ENCODE data around the gene ABL1. TPM values are rescaled to one million over a fixed set of nuclear protein-coding genes. Genes with fewer than 3 reads are reported as not detected.

Gene ABL1
- polyA plus RNA-seq, 2 donors = 13.6 to 19.0 TPM

GRCh38 chr9:130878295-130878694 lies 43.2 kb downstream of the ABL1 start:
- WGBS, 2 donors = 91 to 93% methylated on average over 6 of the region's 6 CpGs

GRCh38 chr9:130879863-130880411 lies 44.9 kb downstream of the ABL1 start:
- Histone ChIP-seq H3K9me3 (ENCODE audit: control insufficient read depth in 2 of 2, insufficient read depth in 1 of 2, low read depth in 1 of 2, low read length in 1 of 2) (no peaks in the 10 kb centered on the region), H3K27ac (ENCODE audit: low read depth in 2 of 2, low read length in 1 of 2) (no peak overlapping the region), H3K27me3 (ENCODE audit: control insufficient read depth in 1 of 2, insufficient read depth in 2 of 2, low read length in 2 of 2) (no peaks in the 10 kb centered on the region), H3K4me3 (ENCODE audit: low read depth in 1 of 2, low read length in 2 of 2) (no peak overlapping the region), H3K36me3 (ENCODE audit: control insufficient read depth in 2 of 2, insufficient read depth in 2 of 2, low read length in 1 of 2) (peaks cover 14 to 28% of the 10 kb centered on the region in 2 donors), H3K4me1 (ENCODE audit: control insufficient read depth in 2 of 2, insufficient read depth in 2 of 2, low read length in 1 of 2) (no peaks in the 10 kb centered on the region)
- 90 to 91% methylated on average over 9 of the region's 9 CpGs for WGBS, 2 donors

More at GRCh38 chr9:130878295-130878694, 43.2 kb downstream of the ABL1 start:
- H3K4me1 ChIP-seq (ENCODE audit: control insufficient read depth in 2 of 2, insufficient read depth in 2 of 2, low read length in 1 of 2) = no peaks in the 10 kb centered on the region
- H3K36me3 ChIP-seq (ENCODE audit: control insufficient read depth in 2 of 2, insufficient read depth in 2 of 2, low read length in 1 of 2) = peaks cover 25 to 27% of the 10 kb centered on the region in 2 donors
- H3K9me3 ChIP-seq (ENCODE audit: control insufficient read depth in 2 of 2, insufficient read depth in 1 of 2, low read depth in 1 of 2, low read length in 1 of 2) = no peaks in the 10 kb centered on the region
- H3K27me3 ChIP-seq (ENCODE audit: control insufficient read depth in 1 of 2, insufficient read depth in 2 of 2, low read length in 2 of 2) = no peaks in the 10 kb centered on the region
- H3K27ac ChIP-seq (ENCODE audit: low read depth in 2 of 2, low read length in 1 of 2) = no peak overlapping the region
- H3K4me3 ChIP-seq (ENCODE audit: low read depth in 1 of 2, low read length in 2 of 2) = no peak overlapping the region

GRCh38 chr9:130880599-130881220 lies 45.7 kb downstream of the ABL1 start:
- no peak overlapping the region for H3K4me3 ChIP-seq (ENCODE audit: low read depth in 1 of 2, low read length in 2 of 2)
- no peaks in the 10 kb centered on the region for H3K9me3 ChIP-seq (ENCODE audit: control insufficient read depth in 2 of 2, insufficient read depth in 1 of 2, low read depth in 1 of 2, low read length in 1 of 2)
- WGBS, 2 donors = 88 to 94% methylated on average over 16 of the region's 16 CpGs
- peaks cover 13 to 33% of the 10 kb centered on the region in 2 donors for H3K36me3 ChIP-seq (ENCODE audit: control insufficient read depth in 2 of 2, insufficient read depth in 2 of 2, low read length in 1 of 2)
- no peak overlapping the region for H3K27ac ChIP-seq (ENCODE audit: low read depth in 2 of 2, low read length in 1 of 2)
- peaks cover 0 to 3% of the 10 kb centered on the region in 2 donors for H3K4me1 ChIP-seq (ENCODE audit: control insufficient read depth in 2 of 2, insufficient read depth in 2 of 2, low read length in 1 of 2)
- H3K27me3 ChIP-seq (ENCODE audit: control insufficient read depth in 1 of 2, insufficient read depth in 2 of 2, low read length in 2 of 2) = no peaks in the 10 kb centered on the region

- Histone ChIP-seq H3K4me1 (ENCODE audit: control insufficient read depth in 2 of 2, insufficient read depth in 2 of 2, low read length in 1 of 2) (peaks cover 0 to 3% of the 10 kb centered on the region in 2 donors), H3K27ac (ENCODE audit: low read depth in 2 of 2, low read length in 1 of 2) (no peak overlapping the region), H3K27me3 (ENCODE audit: control insufficient read depth in 1 of 2, insufficient read depth in 2 of 2, low read length in 2 of 2) (no peaks in the 10 kb centered on the region), H3K4me3 (ENCODE audit: low read depth in 1 of 2, low read length in 2 of 2) (no peak overlapping the region), H3K36me3 (ENCODE audit: control insufficient read depth in 2 of 2, insufficient read depth in 2 of 2, low read length in 1 of 2) (peaks cover 13 to 40% of the 10 kb centered on the region in 2 donors), H3K9me3 (ENCODE audit: control insufficient read depth in 2 of 2, insufficient read depth in 1 of 2, low read depth in 1 of 2, low read length in 1 of 2) (no peaks in the 10 kb centered on the region)
- 87 to 89% methylated on average over 6 of the region's 6 CpGs for WGBS, 2 donors
These were observed 46.5 kb downstream of the ABL1 start for GRCh38 chr9:130881516-130881915.

GRCh38 chr9:130882696-130883225 lies 47.7 kb downstream of the ABL1 start:
- Histone ChIP-seq H3K4me1 (ENCODE audit: control insufficient read depth in 2 of 2, insufficient read depth in 2 of 2, low read length in 1 of 2) (peaks cover 0 to 3% of the 10 kb centered on the region in 2 donors), H3K36me3 (ENCODE audit: control insufficient read depth in 2 of 2, insufficient read depth in 2 of 2, low read length in 1 of 2) (peaks cover 13 to 43% of the 10 kb centered on the region in 2 donors), H3K4me3 (ENCODE audit: low read depth in 1 of 2, low read length in 2 of 2) (no peak overlapping the region), H3K27ac (ENCODE audit: low read depth in 2 of 2, low read length in 1 of 2) (no peak overlapping the region), H3K9me3 (ENCODE audit: control insufficient read depth in 2 of 2, insufficient read depth in 1 of 2, low read depth in 1 of 2, low read length in 1 of 2) (no peaks in the 10 kb centered on the region), H3K27me3 (ENCODE audit: control insufficient read depth in 1 of 2, insufficient read depth in 2 of 2, low read length in 2 of 2) (no peaks in the 10 kb centered on the region)
- WGBS, 2 donors = 83 to 85% methylated on average over 15 of the region's 15 CpGs

GRCh38 chr9:130883479-130883878 lies 48.4 kb downstream of the ABL1 start:
- Histone ChIP-seq H3K4me1 (ENCODE audit: control insufficient read depth in 2 of 2, insufficient read depth in 2 of 2, low read length in 1 of 2) (peaks cover 0 to 3% of the 10 kb centered on the region in 2 donors), H3K27me3 (ENCODE audit: control insufficient read depth in 1 of 2, insufficient read depth in 2 of 2, low read length in 2 of 2) (no peaks in the 10 kb centered on the region), H3K36me3 (ENCODE audit: control insufficient read depth in 2 of 2, insufficient read depth in 2 of 2, low read length in 1 of 2) (peaks cover 16 to 50% of the 10 kb centered on the region in 2 donors), H3K4me3 (ENCODE audit: low read depth in 1 of 2, low read length in 2 of 2) (no peak overlapping the region), H3K9me3 (ENCODE audit: control insufficient read depth in 2 of 2, insufficient read depth in 1 of 2, low read depth in 1 of 2, low read length in 1 of 2) (no peaks in the 10 kb centered on the region), H3K27ac (ENCODE audit: low read depth in 2 of 2, low read length in 1 of 2) (no peak overlapping the region)
- WGBS, 2 donors = 81 to 86% methylated on average over 5 of the region's 5 CpGs

- Histone ChIP-seq H3K9me3 (ENCODE audit: control insufficient read depth in 2 of 2, insufficient read depth in 1 of 2, low read depth in 1 of 2, low read length in 1 of 2) (no peaks in the 10 kb centered on the region), H3K27me3 (ENCODE audit: control insufficient read depth in 1 of 2, insufficient read depth in 2 of 2, low read length in 2 of 2) (no peaks in the 10 kb centered on the region), H3K4me3 (ENCODE audit: low read depth in 1 of 2, low read length in 2 of 2) (no peak overlapping the region), H3K36me3 (ENCODE audit: control insufficient read depth in 2 of 2, insufficient read depth in 2 of 2, low read length in 1 of 2) (peaks cover 18 to 52% of the 10 kb centered on the region in 2 donors), H3K4me1 (ENCODE audit: control insufficient read depth in 2 of 2, insufficient read depth in 2 of 2, low read length in 1 of 2) (peaks cover 0 to 3% of the 10 kb centered on the region in 2 donors), H3K27ac (ENCODE audit: low read depth in 2 of 2, low read length in 1 of 2) (no peak overlapping the region)
- WGBS, 2 donors = 89 to 91% methylated on average over 25 of the region's 25 CpGs
These were observed 49.1 kb downstream of the ABL1 start for GRCh38 chr9:130884111-130884531.

GRCh38 chr9:130884542-130885483 lies 49.8 kb downstream of the ABL1 start:
- Histone ChIP-seq H3K27me3 (ENCODE audit: control insufficient read depth in 1 of 2, insufficient read depth in 2 of 2, low read length in 2 of 2) (no peaks in the 10 kb centered on the region), H3K4me1 (ENCODE audit: control insufficient read depth in 2 of 2, insufficient read depth in 2 of 2, low read length in 1 of 2) (peaks cover 0 to 3% of the 10 kb centered on the region in 2 donors), H3K27ac (ENCODE audit: low read depth in 2 of 2, low read length in 1 of 2) (no peak overlapping the region), H3K4me3 (ENCODE audit: low read depth in 1 of 2, low read length in 2 of 2) (no peak overlapping the region), H3K9me3 (ENCODE audit: control insufficient read depth in 2 of 2, insufficient read depth in 1 of 2, low read depth in 1 of 2, low read length in 1 of 2) (no peaks in the 10 kb centered on the region), H3K36me3 (ENCODE audit: control insufficient read depth in 2 of 2, insufficient read depth in 2 of 2, low read length in 1 of 2) (peaks cover 17 to 52% of the 10 kb centered on the region in 2 donors)
- WGBS, 2 donors = 84 to 88% methylated on average over 39 to 47 of the region's 47 CpGs
